Left ventricle myocardium superior (tissue), 1 donor: ENCODE data around the gene C1QBP. TPM values are rescaled to one million over a fixed set of nuclear protein-coding genes. Genes with fewer than 3 reads are reported as not detected.

ENCODE experiments used
- ATAC-seq: fragments of 200-7000 bp; cut with Tn5 transposase; one replicate; pipeline ENCODE4 v1.9.1; 2020; ENCODE audit warnings: mild to moderate bottlenecking, moderate library complexity
- DNase-seq: peaks from one replicate; pipeline ENCODE4 v3.0.0-alpha.2; 2020
- intact Hi-C: fragments of 100-400 bp; cut with micrococcal nuclease; formaldehyde crosslinking; loops from one replicate; pipeline ENCODE4 v1.11.0; 2022
- total RNA-seq: library from RNA; stranded (reverse); fragmentation: NEBNext Ultra II Directional; extraction: Animal tissue kit (Norgen Biotek cat#: 25700); gene quantifications from one replicate; pipeline ENCODE4 v1.2.1, GENCODE V29; 2021
- donor health status: DM: no; HTN: yes; CAD: no; lungs with severe emphysema.

The C1QBP gene
- total RNA-seq, 1 donor from 2014 or later, result 127 TPM

GRCh38 chr17:5399767-5400166, 39.2 kb downstream of the C1QBP start:
- intact Hi-C loops, result no loop called here
- ATAC-seq (no peak), DNase-seq (no peak)

DNA sequence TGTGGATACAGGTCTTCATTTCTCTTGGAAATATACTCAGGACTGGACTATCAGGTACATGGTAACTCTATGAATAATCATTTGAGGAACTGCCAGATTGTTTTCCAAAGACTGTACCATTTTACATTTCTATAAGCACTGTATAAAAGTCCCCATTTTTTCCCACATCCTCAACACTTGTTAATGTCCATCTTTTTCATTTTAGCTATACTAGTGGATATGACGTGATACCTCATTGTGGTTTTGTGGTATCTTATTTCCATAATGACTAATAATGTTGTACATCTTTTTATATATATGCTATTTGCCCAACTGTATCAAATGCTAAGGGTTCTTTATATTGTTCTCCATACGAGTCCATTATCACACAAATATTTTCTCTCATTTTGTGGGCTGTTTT, 42.3 kb downstream of the C1QBP start:
- DNase-seq, result no peak
- no peak for ATAC-seq
- intact Hi-C loops, result no loop called here

GRCh38 chr17:5391678-5392077, 47.3 kb downstream of the C1QBP start:
- peak; percentile 42 for ATAC-seq
- intact Hi-C loops, result no loop called here
- DNase-seq, result no peak

Other genes with a start within 250 kb of the C1QBP start
- 7.5 TPM for gene ZNF594, start 247.3 kb downstream of the C1QBP start, total RNA-seq
- gene SCIMP, start 204.3 kb downstream of the C1QBP start, total RNA-seq, result 1.2 TPM
- gene RABEP1, start 156.9 kb downstream of the C1QBP start, total RNA-seq, result 56.0 TPM
- gene NUP88, start 19.5 kb downstream of the C1QBP start, total RNA-seq, result 34.9 TPM
- gene RPAIN, start 19.0 kb downstream of the C1QBP start, total RNA-seq, result 26.5 TPM
- 5.1 TPM for gene DHX33, start 29.8 kb upstream of the C1QBP start, total RNA-seq
- gene DERL2, start 47.0 kb upstream of the C1QBP start, total RNA-seq, result 27.0 TPM
- gene MIS12, start 47.4 kb upstream of the C1QBP start, total RNA-seq, result 13.2 TPM
- gene NLRP1, start 145.4 kb upstream of the C1QBP start, total RNA-seq, result 8.4 TPM